ENCODE measurements around the gene ZC3H13.

Gene ZC3H13

GRCh38 chr13:46077265-46077664 is 24.7 kb upstream of the ZC3H13 start:
- Histone ChIP-seq H3K9ac (ENCODE audit: low read length) (no peak overlapping the region), H3K27ac (ENCODE audit: low read depth, low read length) (no peak overlapping the region), H3K79me2 (ENCODE audit: insufficient read depth, low read length) (no peaks in the 10 kb centered on the region), H3K36me3 (ENCODE audit: low read length) (no peaks in the 10 kb centered on the region), H3K4me2 (ENCODE audit: low read depth, low read length, poor library complexity, severe bottlenecking) (no peak overlapping the region), H3K9me2 (replicated peaks; ENCODE audit: insufficient read depth, low read length) (no peaks in the 10 kb centered on the region), H3K27me3 (ENCODE audit: low read length) (no peaks in the 10 kb centered on the region), H2AFZ (ENCODE audit: low read depth, low read length, severe bottlenecking) (no peak overlapping the region), H3F3A (ENCODE audit: insufficient read depth) (no peaks in the 10 kb centered on the region), H4K20me1 (ENCODE audit: low read depth, low read length) (no peaks in the 10 kb centered on the region), H3K9me3 (ENCODE audit: insufficient read depth, low read length) (no peaks in the 10 kb centered on the region), H3K4me3 (ENCODE audit: insufficient read depth, low read length, poor library complexity, severe bottlenecking) (no peak overlapping the region)
- TF ChIP-seq CTCF (IDR thresholded peaks at IDR 0.05; ENCODE audit: insufficient read depth, low read length, poor library complexity, severe bottlenecking) (no peak), EZH2phosphoT487 (conservative IDR thresholded peaks at IDR 0.05; ENCODE audit: low read length) (no peak)

DNA sequence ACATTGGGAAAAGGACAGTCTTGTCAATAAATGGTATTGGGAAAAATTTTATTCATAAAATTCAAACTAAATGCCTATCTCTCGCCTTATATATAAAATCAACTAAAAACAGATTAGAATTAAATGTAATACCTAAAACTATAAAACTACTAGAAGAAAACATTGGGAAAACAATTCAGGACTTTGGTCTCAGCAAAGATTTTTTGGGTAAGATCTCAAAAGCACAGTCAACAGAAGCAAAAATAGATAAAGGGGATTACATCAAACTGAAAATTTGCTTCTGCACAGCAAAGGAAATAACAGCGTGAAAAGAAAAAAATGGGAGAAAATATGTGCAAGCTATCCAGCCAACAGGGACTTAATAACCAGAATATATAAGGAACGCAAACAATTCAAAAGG is 24.3 kb upstream of the ZC3H13 start:
- H3F3A ChIP-seq (ENCODE audit: insufficient read depth): no peaks in the 10 kb centered on the region
- no peaks in the 10 kb centered on the region for H3K36me3 ChIP-seq (ENCODE audit: low read length)
- H3K27me3 ChIP-seq (ENCODE audit: low read length): no peaks in the 10 kb centered on the region
- H2AFZ ChIP-seq (ENCODE audit: low read depth, low read length, severe bottlenecking): no peak overlapping the region
- no peaks in the 10 kb centered on the region for H4K20me1 ChIP-seq (ENCODE audit: low read depth, low read length)
- no peaks in the 10 kb centered on the region for H3K9me2 ChIP-seq (replicated peaks; ENCODE audit: insufficient read depth, low read length)
- H3K4me3 ChIP-seq (ENCODE audit: insufficient read depth, low read length, poor library complexity, severe bottlenecking): no peak overlapping the region
- no peak overlapping the region for H3K9ac ChIP-seq (ENCODE audit: low read length)
- TF ChIP-seq EZH2phosphoT487 (conservative IDR thresholded peaks at IDR 0.05; ENCODE audit: low read length): no peak
- no peak for TF ChIP-seq CTCF (IDR thresholded peaks at IDR 0.05; ENCODE audit: insufficient read depth, low read length, poor library complexity, severe bottlenecking)
- H3K4me2 ChIP-seq (ENCODE audit: low read depth, low read length, poor library complexity, severe bottlenecking): no peak overlapping the region
- no peaks in the 10 kb centered on the region for H3K79me2 ChIP-seq (ENCODE audit: insufficient read depth, low read length)
- no peak overlapping the region for H3K27ac ChIP-seq (ENCODE audit: low read depth, low read length)
- H3K9me3 ChIP-seq (ENCODE audit: insufficient read depth, low read length): no peaks in the 10 kb centered on the region

DNA sequence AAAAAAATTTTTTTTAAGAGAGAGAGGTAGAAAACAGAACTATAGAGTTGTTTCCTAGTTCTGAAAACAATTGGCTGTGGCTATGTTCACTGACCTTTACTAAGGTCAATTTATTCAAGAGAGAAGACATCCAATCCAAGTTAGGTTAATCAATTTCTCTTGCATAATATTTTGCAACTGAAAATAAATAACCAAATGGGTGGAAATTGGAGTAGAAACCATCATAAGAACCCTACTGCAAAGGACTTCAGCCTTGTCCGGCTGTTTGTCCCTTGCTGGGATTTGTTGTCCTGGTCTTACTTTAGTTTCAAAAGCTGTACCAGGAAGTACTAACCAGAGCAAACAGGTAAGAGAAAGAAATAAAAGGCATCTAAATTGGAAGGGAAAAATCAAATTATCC is 23.3 kb upstream of the ZC3H13 start:
- Histone ChIP-seq H3K4me3 (ENCODE audit: insufficient read depth, low read length, poor library complexity, severe bottlenecking) (no peak overlapping the region), H3K27ac (ENCODE audit: low read depth, low read length) (no peak overlapping the region), H3K4me2 (ENCODE audit: low read depth, low read length, poor library complexity, severe bottlenecking) (no peak overlapping the region), H3F3A (ENCODE audit: insufficient read depth) (no peaks in the 10 kb centered on the region), H3K36me3 (ENCODE audit: low read length) (no peaks in the 10 kb centered on the region), H3K9me3 (ENCODE audit: insufficient read depth, low read length) (no peaks in the 10 kb centered on the region), H3K9me2 (replicated peaks; ENCODE audit: insufficient read depth, low read length) (no peaks in the 10 kb centered on the region), H3K27me3 (ENCODE audit: low read length) (no peaks in the 10 kb centered on the region), H4K20me1 (ENCODE audit: low read depth, low read length) (no peaks in the 10 kb centered on the region), H3K9ac (ENCODE audit: low read length) (no peak overlapping the region), H3K79me2 (ENCODE audit: insufficient read depth, low read length) (no peaks in the 10 kb centered on the region), H2AFZ (ENCODE audit: low read depth, low read length, severe bottlenecking) (no peak overlapping the region)
- TF ChIP-seq EZH2phosphoT487 (conservative IDR thresholded peaks at IDR 0.05; ENCODE audit: low read length): no peak
- TF ChIP-seq CTCF (IDR thresholded peaks at IDR 0.05; ENCODE audit: insufficient read depth, low read length, poor library complexity, severe bottlenecking): no peak

All from SU-DHL-6 (cell line).